A673 (cell line): ENCODE measurements around the gene PLD1. TPM values are rescaled to one million over a fixed set of nuclear protein-coding genes. Genes with fewer than 3 reads are reported as not detected.

ENCODE experiments used
- BruUV-seq: library from RNA; stranded (reverse); fragments of 400-500 nt; replicated peaks from 2 replicates; lab custom pipeline; 2021; lab: Mats Ljungman, UMichigan
- CTCF ChIA-PET: fragments of 300-600 bp; sonication (Branson Sonifier 250); formaldehyde crosslinking; loops from one replicate; lab custom pipeline; 2022; ENCODE audit warnings: antibody characterized with exemption; lab: Charles Lee
- POLR2A ChIA-PET: fragments of 300-600 bp; sonication (Branson Sonifier 250); formaldehyde crosslinking; loops from one replicate; lab custom pipeline; 2022; ENCODE audit warnings: antibody characterized with exemption; ENCODE audit not compliant: low non-redundant PET; lab: Charles Lee
- DNase-seq: peaks from one replicate; pipeline ENCODE4 v3.0.0-alpha.2; 2015; ENCODE audit warnings: low spot score
- H3K27ac ChIP-seq: fragments of 200-600 bp; sonication (generic); 2 replicates; pipeline ENCODE4 v1.5.1; 2016; ENCODE audit warnings: mixed run types, low read depth, mild to moderate bottlenecking, mixed read lengths, antibody characterized with exemption, low read length; ENCODE audit not compliant: poor library complexity, severe bottlenecking
- H3K27me3 ChIP-seq: fragments of 200-600 bp; sonication (generic); replicated peaks from 2 replicates; pipeline ENCODE4 v1.6.1; 2017; ENCODE audit warnings: mixed run types, low read depth, mild to moderate bottlenecking, mixed read lengths, antibody characterized with exemption, low read length; ENCODE audit not compliant: insufficient read depth, poor library complexity
- H3K36me3 ChIP-seq: fragments of 200-600 bp; sonication (generic); 2 replicates; pipeline ENCODE4 v1.6.1; 2016; ENCODE audit warnings: mixed run types, mild to moderate bottlenecking, mixed read lengths, antibody characterized with exemption, low read length; ENCODE audit not compliant: insufficient read depth, poor library complexity, severe bottlenecking
- H3K4me1 ChIP-seq: fragments of 200-600 bp; sonication (generic); 2 replicates; pipeline ENCODE4 v1.6.1; 2017; ENCODE audit warnings: mixed run types, mild to moderate bottlenecking, mixed read lengths, antibody characterized with exemption, low read length; ENCODE audit not compliant: insufficient read depth, poor library complexity, severe bottlenecking
- H3K4me3 ChIP-seq: fragments of 200-600 bp; sonication (generic); 2 replicates; pipeline ENCODE4 v1.5.1; 2016; ENCODE audit warnings: low read depth, mixed run types, mild to moderate bottlenecking, mixed read lengths, low read length; ENCODE audit not compliant: poor library complexity, severe bottlenecking
- H3K9me3 ChIP-seq: fragments of 200-600 bp; sonication (generic); 2 replicates; pipeline ENCODE4 v1.6.1; 2016; ENCODE audit warnings: mixed run types, low read depth, mild to moderate bottlenecking, mixed read lengths, antibody characterized with exemption, low read length; ENCODE audit not compliant: poor library complexity, severe bottlenecking
- CTCF ChIP-seq: fragments of 300-800, 200-600 bp; sonication (generic); conservative IDR thresholded peaks from 2 replicates; pipeline ENCODE4 v1.5.1; 2017; ENCODE audit warnings: low read depth, mild to moderate bottlenecking, antibody characterized with exemption, low read length, moderate library complexity, mixed read lengths
- EZH2 ChIP-seq: fragments of 200-600 bp; sonication (generic); IDR thresholded peaks from 2 replicates; pipeline ENCODE4 v1.6.1; 2017; ENCODE audit warnings: borderline replicate concordance, low read depth, mild to moderate bottlenecking, mixed read lengths, antibody characterized with exemption, low read length; ENCODE audit not compliant: poor library complexity, severe bottlenecking
- intact Hi-C: fragments of 100-400 bp; cut with micrococcal nuclease; formaldehyde crosslinking; loops from one replicate; pipeline ENCODE4 v1.10.0; 2022; ENCODE audit not compliant: unreplicated experiment
- total RNA-seq: library from RNA; stranded (reverse); gene quantifications from 2 replicates; pipeline ENCODE4 v1.2.3, GENCODE V29; 2021

Gene PLD1
- total RNA-seq, 1 experiment from 2014 or later = 3.2 TPM

DNA sequence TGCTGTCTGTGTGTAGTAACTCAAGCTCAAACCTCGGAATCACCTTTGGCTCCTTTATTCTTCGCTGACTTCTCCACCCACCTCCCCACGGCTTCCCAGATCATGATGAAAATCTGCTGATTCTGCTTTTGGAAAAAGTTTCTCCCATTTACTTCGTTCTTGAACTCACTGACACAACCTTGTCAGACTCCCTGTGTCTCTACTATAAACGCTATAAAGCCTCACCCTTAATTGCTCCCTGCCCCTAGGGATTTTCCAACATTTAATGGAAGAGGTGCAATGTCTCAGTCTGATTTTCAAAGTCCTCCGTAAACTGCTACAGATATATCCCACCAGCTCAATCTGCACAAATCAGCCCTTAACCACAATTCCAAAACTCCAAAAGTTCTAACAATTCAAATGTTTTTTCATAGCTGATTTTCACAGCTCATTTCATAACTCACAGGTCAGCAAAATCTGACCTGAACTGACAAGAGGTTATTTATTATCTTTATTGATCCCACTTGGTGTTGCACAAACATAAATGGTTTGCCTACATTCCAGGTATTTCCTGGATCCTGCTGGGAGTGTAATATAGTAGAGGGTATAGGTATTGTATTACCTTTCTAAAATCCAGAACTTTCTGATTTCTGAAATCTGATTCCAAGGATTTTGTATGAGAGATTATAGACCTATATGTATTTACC lies 129.4 kb downstream of the PLD1 start:
- no peaks in the 10 kb centered on the region for H3K36me3 ChIP-seq
- H3K4me1 ChIP-seq = no peaks in the 10 kb centered on the region
- no peak overlapping the region for H3K27ac ChIP-seq
- H3K27me3 ChIP-seq = no peaks in the 10 kb centered on the region
- intact Hi-C loops = no loop called here
- no peak for TF ChIP-seq CTCF
- TF ChIP-seq EZH2 = no peak
- H3K9me3 ChIP-seq = no peaks in the 10 kb centered on the region
- no TSS peak for BruUV-seq
- no peak for DNase-seq
- no peak overlapping the region for H3K4me3 ChIP-seq
- ChIA-PET POLR2A (no interaction called here), CTCF (no interaction called here)

GRCh38 chr3:171678971-171679492 lies 131.3 kb downstream of the PLD1 start:
- TF ChIP-seq CTCF (no peak), EZH2 (no peak)
- H3K27ac ChIP-seq = no peak overlapping the region
- no TSS peak for BruUV-seq
- DNase-seq = no peak
- ChIA-PET CTCF (no interaction called here), POLR2A (no interaction called here)
- no peak overlapping the region for H3K4me3 ChIP-seq
- intact Hi-C loops = no loop called here
- H3K9me3 ChIP-seq = no peaks in the 10 kb centered on the region
- no peaks in the 10 kb centered on the region for H3K36me3 ChIP-seq
- no peaks in the 10 kb centered on the region for H3K27me3 ChIP-seq
- H3K4me1 ChIP-seq = no peaks in the 10 kb centered on the region

GRCh38 chr3:171677706-171678105 lies 132.6 kb downstream of the PLD1 start:
- Histone ChIP-seq H3K9me3 (no peaks in the 10 kb centered on the region), H3K4me1 (no peaks in the 10 kb centered on the region), H3K27me3 (no peaks in the 10 kb centered on the region), H3K36me3 (no peaks in the 10 kb centered on the region), H3K4me3 (no peak overlapping the region), H3K27ac (no peak overlapping the region)
- intact Hi-C loops = no loop called here
- POLR2A ChIA-PET = no interaction called here
- no peak for TF ChIP-seq EZH2
- TF ChIP-seq CTCF = no peak
- no TSS peak for BruUV-seq
- CTCF ChIA-PET = interaction anchor here (1.0 kb wide), 1 partner anchor 156 kb away, joined by 3 read pairs; no protein-coding TSS in a partner anchor
- no peak for DNase-seq
